GM06990 (cell line): ENCODE results near the gene FBXL13.

ENCODE experiments used
- DNase-seq: peaks from one replicate; pipeline ENCODE4 v3.0.0-alpha.2; 2011; ENCODE audit not compliant: insufficient read length; ENCODE audit errors: extremely low read depth
- H3K27me3 ChIP-seq: replicated peaks from 2 replicates; pipeline ENCODE4 v1.6.0; 2011; ENCODE audit warnings: low read length; ENCODE audit not compliant: control insufficient read depth, insufficient read depth
- H3K36me3 ChIP-seq: 2 replicates; pipeline ENCODE4 v1.5.1; 2011; ENCODE audit warnings: low read length; ENCODE audit not compliant: control insufficient read depth, insufficient read depth
- H3K4me3 ChIP-seq: replicated peaks from 2 replicates; pipeline ENCODE4 v1.5.1; 2011; ENCODE audit warnings: low read depth, mild to moderate bottlenecking, control low read depth, low read length
- CTCF ChIP-seq: IDR thresholded peaks from 2 replicates; pipeline ENCODE4 v1.5.1; 2011; ENCODE audit warnings: low read length, control low read depth, mild to moderate bottlenecking, inconsistent platforms; ENCODE audit not compliant: insufficient read depth, poor library complexity, severe bottlenecking

FBXL13 gene

GRCh38 chr7:102890292-102890970 is 184.2 kb downstream of the FBXL13 start:
- DNase-seq = no peak
- Histone ChIP-seq H3K4me3 (no peak overlapping the region), H3K27me3 (no peaks in the 10 kb centered on the region; the same call in 1 of the 2 replicates), H3K36me3 (no peaks in the 10 kb centered on the region)
- TF ChIP-seq CTCF = no peak

- Histone ChIP-seq H3K27me3 (no peaks in the 10 kb centered on the region), H3K36me3 (no peaks in the 10 kb centered on the region), H3K4me3 (no peak overlapping the region)
- TF ChIP-seq CTCF = no peak
- DNase-seq = no peak
Observed at GRCh38 chr7:102889851-102890250, 184.7 kb downstream of the FBXL13 start.

GRCh38 chr7:102888561-102889233 is 185.9 kb downstream of the FBXL13 start:
- DNase-seq = no peak
- Histone ChIP-seq H3K27me3 (no peaks in the 10 kb centered on the region), H3K4me3 (no peak overlapping the region), H3K36me3 (no peaks in the 10 kb centered on the region)
- no peak for TF ChIP-seq CTCF

GRCh38 chr7:102883098-102883860 is 191.3 kb downstream of the FBXL13 start:
- Histone ChIP-seq H3K27me3 (no peaks in the 10 kb centered on the region; the same call in 1 of the 2 replicates), H3K4me3 (no peak overlapping the region), H3K36me3 (no peaks in the 10 kb centered on the region)
- no peak for TF ChIP-seq CTCF
- DNase-seq = no peak

- TF ChIP-seq CTCF = no peak
Observed at GRCh38 chr7:102875700-102876295, 198.8 kb downstream of the FBXL13 start.

More at GRCh38 chr7:102875700-102876295, 198.8 kb downstream of the FBXL13 start:
- H3K27me3 ChIP-seq = no peaks in the 10 kb centered on the region; the same call in 1 of the 2 replicates
- H3K36me3 ChIP-seq = no peaks in the 10 kb centered on the region
- H3K4me3 ChIP-seq = no peak overlapping the region
- no peak for DNase-seq
